SIG-M5 treated with dmso at 0.1 percent for 504 hours (cell line): Measurements from ENCODE around the gene KCNH1.
"Not testable (repeated sequence)": the region's sequence is repeated elsewhere in the genome, so short reads cannot be mapped to it uniquely, and the experiment has no call there.

Experiments
- DNase-seq: peaks from one replicate; lab custom pipeline; 2025; ENCODE audit not compliant: unreplicated experiment; lab: John Stamatoyannopoulos, UW

KCNH1 gene

DNA sequence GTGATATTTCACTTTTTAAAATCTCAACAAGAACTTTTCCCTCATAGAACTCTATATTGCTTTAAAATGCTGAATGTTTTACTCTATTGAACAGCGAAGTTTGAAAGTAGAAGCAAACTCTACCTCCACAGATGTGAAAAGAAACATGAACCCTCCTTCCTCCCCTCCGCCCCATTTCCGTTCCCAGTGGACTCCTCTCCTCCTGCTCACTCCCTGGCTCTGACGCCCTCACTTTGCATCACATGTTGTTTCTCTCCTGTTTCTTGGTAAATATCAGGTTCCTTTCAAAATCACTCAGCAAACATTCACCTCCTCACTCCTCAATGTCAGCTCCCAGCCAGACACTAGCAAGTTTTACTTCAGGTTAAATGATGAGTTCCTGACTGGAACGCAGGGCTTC, 34.6 kb downstream of the KCNH1 start:
- no peak for DNase-seq

DNA sequence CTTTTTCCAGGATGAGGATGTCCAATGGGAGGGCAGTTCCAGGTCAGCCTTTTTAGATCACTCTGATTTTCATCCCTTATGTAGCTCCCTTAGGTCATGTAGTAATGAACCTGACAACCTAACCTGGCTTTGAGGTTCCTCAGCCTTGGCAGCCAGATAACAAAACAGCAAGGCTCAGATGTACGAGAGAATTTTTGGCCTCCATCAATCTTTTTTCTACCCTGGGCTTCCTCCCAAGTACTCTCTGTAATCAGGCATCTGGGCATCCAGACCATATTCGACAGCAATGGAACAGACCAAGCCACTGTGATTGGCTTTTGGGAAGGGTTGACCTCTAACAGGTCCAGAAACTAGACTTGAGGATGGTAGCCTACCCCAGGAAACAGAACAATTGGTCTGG, 38.6 kb downstream of the KCNH1 start:
- no peak for DNase-seq

DNA sequence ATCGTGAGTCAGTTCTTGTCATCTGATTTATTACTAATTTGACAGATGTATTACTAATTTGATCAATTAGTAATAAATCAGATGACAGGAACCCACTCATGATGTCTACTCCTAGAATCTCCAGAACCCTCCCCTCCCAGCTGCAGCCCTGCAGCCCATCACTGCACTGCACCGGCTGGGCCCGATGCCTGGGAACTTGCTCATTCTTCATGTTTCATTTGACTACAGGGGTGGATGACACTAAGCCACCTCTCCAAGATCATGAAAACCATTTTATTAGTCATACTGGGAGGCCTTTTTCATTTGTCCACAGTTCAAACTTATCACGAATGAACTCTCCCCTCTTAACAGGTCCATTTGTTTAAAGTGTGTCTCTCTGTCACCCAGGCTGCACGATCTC, 41.0 kb downstream of the KCNH1 start:
- DNase-seq, result no peak

DNA sequence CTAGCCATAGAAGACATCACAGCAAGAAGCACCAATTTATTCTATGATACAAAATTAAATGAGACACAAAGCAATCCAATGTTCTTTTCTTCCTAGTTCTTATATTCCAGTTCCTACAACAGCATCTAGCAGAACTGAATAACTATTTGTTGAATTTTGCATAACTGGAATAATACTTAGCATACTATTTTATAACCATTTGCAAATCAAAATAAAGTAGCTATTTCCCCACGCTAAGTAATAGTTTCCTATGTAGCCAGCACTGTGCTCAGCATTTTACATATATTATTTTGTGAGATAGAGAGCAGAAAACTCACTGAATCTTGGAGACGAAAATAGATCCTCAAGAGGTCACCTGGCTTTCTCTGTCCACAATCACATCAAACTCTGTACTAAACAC, 42.1 kb downstream of the KCNH1 start:
- DNase-seq, result no peak

DNA sequence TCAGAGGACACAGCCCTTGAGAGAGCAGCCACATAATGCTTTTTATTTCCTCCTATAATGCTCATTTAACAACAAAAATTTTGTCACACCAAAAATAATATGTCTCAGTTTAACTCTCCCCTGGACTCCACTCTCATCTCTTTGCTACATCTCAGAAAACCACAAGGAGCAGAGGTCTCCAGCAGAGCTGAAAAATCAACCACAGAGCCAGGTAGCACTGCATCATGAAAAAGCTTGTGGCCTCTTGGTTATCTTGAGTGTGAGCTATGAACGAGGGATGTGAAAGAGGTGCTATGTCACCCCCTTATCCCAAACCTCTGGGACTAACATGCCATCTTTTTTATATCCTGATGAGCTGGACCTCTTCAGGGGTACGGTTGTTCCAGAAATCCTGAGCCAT, 44.4 kb downstream of the KCNH1 start:
- DNase-seq, result no peak

DNA sequence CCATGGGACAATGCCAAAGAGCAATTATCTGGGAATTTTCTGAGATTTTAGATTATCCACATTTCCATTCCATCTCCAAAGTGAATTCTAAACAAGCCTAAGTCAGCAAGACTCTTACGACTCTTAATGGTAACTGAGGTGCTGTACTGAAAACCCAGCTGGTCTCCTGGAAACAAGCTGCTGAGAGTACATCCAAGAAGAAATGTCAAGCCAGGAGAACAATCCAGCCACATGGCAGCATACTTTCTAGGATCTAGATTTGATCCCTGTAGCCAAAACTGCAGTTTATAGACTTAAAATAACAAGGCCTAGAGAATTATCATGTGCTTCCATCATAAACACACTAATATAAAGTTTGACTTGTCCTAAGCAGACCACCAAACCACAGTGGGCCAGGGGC, 45.8 kb downstream of the KCNH1 start:
- no peak for DNase-seq

DNA sequence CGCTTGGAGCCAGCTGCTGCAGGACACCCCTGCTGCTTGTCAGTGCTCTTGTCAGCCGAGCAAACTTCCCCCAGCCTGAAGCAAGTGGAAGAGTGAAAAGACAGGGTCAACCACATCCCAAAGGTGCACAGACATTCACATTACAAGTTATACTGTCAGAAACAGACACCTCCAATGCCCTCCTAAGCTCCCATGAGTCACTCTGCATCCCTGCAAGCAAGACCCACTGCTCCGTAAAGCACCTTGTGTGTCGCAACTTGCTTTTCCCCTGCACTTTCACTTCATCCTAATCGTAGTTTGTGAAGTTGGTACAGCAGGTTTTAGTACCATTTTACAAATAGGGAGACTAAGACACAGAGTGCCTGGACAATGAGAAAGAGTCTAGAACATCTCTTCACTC, 51.1 kb downstream of the KCNH1 start:
- DNase-seq, result no peak

DNA sequence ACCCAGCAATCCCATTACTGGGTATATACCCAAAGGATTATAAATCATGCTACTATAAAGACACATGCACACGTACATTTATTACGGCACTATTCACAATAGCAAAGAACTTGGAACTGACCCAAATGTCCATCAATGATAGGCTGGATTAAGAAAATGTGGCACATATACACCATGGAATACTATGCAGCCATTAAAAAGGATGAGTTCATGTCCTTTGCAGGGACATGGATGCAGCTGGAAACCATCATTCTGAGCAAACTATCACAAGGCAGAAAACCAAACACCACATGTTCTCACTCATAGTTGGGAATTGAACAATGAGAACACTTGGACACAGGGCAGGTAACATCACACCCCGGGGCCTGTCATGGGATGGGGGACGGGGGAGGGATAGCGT, 52.5 kb downstream of the KCNH1 start:
- not testable (repeated sequence) for DNase-seq

DNA sequence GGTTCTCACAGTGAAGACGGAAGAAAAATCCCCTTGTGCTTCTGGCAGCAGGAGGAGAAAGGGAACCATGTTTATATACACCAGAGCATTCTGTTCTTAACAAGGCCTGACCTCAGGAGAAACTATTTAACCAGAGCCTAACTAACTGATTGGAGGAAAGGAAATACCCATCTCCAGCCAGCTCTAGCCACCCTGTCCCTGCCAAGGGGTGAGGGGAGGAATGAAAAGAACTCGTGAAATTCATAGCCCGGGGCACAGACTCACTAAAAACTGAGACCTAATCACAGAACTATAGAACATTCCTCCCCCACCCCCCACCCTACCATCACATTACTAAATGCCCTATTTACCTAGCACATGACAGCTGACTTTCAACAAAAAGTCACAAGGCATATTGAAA, 65.0 kb downstream of the KCNH1 start:
- no peak for DNase-seq

DNA sequence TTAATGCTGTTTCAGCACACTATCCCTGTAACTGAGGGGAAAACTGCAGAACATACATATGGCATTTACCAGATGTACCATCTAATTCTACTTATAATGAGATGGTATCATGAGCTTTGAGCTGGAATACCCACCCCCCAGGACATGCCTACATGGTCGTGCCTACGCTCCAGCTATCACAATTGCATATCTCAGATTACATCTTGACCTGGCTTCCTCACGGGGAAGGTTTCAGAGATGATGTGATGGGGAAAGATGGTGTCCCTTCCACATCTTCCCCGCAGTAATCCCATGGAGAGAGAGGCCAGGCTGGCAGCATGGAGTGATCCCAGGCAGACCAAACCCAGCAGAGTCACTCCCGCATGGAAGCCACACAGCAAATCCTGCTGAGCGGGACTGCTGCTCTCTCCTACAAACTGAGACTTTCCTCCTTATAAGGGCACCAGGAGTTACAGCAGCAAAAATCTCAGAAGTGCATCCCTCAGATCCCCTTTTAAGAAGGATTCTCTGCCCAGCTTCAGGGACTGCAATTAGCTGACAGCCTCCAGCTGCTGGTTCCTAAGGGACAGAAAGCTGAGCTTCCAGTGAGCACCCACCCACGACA, 67.1 kb downstream of the KCNH1 start:
- no peak for DNase-seq

DNA sequence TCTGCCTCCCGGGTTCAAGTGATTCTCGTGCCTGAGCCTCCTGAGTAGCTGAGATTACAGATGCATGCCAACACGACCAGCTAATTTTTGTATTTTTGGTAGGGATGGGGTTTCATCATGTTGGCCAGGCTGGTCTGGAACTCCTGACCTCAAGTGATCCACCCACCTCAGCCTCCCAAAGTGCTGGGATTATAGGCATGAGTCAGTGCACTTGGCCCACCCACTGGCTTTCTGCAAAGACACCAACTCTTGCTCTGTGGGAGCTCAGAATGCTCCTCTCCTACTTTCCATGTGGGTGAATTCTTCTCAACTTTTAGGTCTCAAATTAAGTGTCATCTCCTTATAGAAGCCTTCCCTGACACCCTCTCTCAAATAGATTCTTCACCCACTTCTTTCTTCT, 92.1 kb downstream of the KCNH1 start:
- not testable (repeated sequence) for DNase-seq

DNA sequence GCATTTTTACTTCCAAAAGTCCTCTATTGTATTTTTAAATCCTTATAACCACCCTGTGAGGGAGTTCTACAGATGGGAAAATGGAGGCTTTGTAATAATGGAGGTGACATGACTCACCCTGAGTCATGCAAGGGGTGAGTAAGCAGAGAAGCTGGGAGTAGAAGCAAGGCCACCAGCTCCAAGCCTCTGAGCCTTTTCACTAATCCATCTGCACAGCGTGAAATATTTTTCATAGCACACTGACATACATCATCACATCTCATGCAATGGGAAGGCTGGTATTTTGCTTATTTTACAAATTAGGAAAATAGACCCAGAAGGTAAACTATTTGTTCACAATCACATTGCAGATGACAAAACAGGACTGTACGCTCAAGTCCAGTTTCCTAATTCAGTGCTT, 96.9 kb downstream of the KCNH1 start:
- DNase-seq, result no peak

DNA sequence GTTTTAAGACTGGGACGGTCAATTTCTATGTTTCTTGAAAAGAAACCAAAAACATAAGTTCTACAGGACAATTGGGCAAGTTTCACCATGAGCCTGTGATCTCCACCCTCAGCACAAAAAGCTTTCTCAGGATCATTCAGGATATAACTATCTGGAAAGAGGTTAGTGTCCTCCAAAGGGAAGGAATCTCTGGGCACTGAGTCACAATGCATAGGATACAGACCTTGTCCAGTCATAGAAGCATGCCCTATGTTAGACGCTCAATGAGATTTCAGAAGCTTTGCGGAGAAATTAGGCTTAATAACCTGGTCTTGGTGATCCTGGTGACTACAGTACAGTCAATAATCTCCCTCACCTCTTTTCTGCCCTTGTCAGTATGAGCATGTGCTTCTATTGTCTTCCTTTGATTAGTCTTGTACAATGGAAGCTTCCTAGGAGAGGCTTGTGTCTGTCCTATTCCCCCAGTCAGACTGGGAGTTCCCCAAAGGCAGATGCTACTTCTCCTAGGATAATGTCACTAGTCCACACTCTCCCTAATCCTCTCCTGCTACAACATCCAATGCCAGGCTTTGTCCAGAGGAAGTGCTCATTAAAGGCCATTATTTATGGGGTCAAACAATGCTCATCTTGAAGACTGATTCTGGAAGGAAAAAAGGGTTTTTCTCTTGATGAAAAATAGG, 97.4 kb downstream of the KCNH1 start:
- no peak for DNase-seq

DNA sequence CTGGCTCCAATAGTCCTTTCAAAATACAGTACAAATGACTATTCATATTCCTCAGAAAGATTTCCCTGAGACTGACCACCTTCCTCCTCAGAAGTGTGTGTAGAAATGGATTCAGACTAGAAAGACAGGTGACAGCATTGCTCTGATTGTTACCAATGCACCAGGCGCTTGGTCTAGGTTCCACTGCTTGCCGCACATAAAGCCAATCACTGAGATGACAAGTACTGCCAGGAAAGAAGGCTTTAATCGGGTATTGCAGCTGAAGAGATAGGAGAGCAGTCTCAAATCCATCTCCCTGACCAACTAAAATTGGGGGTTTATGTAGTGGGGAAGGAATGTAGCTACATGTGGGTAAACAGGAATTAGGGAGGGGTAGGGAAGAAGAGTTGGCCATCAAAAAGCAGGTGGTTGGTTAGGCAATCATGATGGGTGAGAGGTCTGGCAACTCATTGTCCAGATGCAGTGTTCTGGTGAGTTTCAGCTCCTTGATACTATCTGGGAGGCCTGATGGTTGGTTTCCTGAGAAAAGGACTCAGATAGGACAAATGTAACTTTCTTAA, 98.0 kb downstream of the KCNH1 start:
- no peak for DNase-seq

DNA sequence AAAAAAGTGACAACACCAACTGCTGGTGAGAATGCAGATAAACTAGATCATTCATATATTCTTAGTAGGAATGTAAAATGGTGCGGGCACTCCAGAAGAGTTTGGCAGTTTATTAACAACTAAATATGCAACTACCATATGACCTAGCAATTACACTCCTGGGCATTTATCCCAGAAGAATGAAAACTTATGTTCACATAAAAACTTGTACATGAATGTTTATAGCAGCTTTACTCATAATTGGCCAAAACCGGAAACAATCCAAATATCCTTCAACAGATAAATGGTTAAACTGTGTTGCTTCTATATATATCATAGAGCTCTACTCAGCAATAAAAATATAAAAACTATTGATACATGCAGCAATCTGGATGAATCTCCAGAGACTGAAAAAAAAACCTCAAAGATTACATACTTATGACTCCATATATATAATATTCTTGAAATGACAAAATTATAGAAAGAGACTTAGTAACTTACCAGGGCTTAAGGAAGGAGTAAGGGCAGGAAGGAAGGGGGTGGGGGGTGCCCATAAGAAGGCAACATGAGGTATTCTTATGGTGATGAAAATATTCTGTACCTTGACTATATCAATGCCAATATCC, 99.9 kb downstream of the KCNH1 start:
- no peak for DNase-seq

DNA sequence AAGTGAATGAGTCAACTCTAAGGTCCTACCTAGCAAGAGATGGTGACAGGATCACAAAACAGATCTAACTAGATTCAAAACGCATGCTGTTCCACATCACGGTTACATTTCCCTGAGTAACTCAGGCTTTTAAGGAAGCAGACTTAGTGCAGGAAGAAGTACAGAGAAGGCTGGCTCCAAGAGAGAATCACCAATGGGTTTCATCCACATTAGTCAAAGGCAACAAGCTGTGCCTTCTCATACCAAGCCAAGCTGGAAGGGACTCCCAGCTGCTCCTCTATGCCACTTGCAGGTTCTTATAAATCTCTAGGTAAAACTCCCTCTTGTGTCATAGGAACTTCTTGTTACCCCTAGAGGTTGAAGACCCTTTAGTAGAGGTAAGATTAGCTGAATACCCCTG, 109.0 kb downstream of the KCNH1 start:
- DNase-seq, result no peak

DNA sequence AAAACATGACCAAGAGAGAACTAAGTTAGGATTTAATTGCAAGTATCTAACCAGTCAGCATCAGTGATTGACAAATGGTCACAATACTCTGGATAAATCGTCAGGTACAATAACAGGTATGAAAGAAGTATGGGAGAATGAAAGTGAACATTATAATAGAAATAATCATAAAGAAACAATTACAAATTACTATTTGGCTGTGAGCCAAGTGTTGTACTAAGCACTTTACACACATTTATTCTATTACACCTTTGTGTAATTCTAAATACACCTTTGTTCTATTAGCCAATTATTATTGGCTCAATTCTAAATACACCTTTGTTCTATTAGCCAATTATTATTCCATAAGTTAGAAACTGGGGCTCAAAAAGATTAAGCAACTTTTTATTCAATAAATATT, 114.7 kb downstream of the KCNH1 start:
- DNase-seq, result no peak

DNA sequence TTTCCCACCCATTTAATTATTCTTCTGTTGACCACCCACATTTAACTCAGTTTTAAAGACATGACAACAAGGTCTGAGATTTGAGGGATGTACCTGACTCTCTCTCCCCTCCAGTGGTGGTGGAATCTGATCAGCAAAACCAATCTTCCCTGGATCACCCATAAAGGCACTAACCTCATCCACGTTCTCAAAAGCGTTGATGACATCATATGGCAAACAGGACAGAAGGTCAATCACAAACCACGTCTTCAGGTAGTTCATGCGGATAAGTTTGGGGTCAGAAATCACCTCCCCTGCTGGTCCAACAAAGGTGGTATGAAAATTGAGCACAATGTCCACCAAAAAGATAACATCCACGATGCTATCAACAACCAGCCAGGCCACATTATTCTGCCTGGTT, 115.3 kb downstream of the KCNH1 start:
- no peak for DNase-seq

DNA sequence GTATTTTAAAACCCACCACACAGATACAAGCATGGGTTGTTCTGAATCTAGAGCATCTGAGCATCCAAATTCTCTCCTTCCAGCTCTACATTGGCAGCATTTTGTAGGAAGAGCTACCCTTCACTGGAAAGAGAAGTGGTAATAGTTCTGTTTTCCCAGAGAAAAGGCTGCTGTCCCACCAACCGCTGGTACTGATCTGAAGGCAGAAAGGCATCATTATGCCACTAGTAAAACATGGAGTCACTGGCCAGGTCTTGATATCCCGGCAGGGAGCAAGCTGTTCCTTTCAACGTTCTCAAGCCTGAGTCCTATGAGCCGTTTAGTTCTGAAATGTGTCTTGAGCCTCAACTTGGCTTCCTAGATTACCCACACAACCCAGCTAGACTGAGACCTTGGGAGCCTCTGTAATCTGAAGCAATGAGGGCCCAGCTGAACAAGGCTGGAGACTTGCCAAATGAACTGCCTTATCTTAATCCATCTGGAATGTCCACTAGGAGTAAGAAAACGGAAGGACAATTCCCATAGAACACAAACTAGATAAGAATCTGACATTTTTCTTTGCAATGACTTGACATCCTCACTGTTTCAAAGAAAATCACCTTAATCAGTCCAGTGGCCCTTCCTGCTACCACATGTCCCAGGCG, 116.8 kb downstream of the KCNH1 start:
- DNase-seq, result no peak

DNA sequence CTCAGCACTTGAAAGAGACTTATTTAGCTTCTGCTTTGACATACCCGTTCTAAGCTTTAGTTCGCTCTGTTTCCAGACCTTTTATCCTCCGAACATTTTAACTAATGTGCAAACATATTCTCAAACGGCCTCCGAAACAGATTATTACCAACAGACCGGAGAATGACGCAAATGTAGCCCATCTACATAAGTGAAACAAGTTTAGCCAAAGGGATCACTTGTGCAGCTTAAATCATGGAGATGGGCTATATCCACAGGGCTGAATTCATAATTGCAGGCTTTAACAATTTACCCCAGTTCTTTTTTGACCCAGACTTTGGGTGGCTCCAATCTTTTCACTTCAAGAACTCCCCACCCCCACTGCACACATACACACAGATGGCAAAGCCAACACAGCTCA, 119.7 kb downstream of the KCNH1 start:
- no peak for DNase-seq

DNA sequence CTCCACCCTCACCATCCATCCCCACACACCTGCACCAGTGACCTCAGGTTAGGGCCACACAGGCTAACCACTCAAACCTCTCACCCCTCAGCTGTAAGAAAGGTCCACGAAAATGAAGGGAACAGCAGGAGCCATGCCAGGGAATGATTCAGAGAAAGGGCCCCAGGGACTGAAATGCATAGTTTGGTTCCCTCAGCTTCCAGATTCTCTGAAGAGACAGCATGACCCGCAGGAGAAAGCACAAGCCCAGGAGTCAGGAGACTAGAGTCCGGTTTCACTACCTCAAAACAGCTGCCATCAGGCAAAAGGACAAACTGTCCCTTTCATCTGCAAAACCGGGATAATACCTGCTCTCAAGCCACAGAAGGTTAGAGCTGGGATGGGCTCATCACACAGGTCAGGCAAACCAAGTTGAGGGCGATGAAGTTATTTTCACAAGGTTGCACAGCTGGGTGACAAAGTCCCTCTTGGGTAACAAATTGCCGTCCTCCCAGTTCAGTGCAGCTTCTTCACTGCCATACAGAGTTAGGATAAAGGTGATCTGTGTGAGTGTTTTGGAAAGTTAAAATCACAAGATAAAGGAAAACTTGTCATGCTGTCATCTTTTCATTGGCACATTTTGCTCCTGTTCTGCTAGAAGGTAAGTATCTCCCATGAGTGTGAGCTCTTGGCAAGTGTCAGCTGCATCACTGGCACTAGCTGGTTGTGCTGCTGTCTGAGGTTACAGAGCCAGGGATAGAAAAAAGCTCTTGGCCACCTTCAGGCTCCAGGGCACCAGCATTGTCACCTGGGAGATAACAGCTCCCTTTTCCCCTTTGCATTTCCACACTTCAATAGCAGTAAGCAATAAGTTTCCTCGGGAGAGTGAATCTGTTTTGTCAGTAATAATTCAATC, 120.4 kb downstream of the KCNH1 start:
- DNase-seq, result no peak
